C4-2B (cell line): ENCODE results near the gene WWTR1.

Experiments
- ZFX ChIP-seq: fragments of 450-650 bp; IDR thresholded peaks from 2 replicates; pipeline ENCODE4 v1.6.1; 2017
- TF ChIP-seq, protein P1 (sequence below): fragments of 450-650 bp; conservative IDR thresholded peaks from 2 replicates; pipeline ENCODE4 v1.5.1; 2017; ENCODE audit warnings: mild to moderate bottlenecking

DNA sequence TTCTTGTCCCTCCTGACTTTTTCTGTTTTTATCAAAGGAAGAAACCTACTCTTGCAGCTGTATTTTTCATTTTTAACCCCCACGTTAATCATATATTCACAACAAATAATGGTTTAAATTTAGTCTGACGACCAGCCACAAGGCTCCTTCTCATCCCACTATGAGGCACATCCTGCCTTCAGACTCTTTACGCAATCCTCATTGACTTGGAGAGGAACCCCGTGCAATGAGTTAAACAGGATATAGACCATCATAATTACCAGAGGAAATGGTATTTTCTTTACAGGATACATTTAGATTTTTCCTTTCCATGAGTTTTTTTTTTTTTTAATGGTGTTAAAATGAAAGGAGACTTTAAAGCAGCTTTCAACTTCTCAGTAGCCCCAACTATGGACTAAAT is 68.5 kb downstream of the WWTR1 start:
- TF ChIP-seq, protein P1, sequence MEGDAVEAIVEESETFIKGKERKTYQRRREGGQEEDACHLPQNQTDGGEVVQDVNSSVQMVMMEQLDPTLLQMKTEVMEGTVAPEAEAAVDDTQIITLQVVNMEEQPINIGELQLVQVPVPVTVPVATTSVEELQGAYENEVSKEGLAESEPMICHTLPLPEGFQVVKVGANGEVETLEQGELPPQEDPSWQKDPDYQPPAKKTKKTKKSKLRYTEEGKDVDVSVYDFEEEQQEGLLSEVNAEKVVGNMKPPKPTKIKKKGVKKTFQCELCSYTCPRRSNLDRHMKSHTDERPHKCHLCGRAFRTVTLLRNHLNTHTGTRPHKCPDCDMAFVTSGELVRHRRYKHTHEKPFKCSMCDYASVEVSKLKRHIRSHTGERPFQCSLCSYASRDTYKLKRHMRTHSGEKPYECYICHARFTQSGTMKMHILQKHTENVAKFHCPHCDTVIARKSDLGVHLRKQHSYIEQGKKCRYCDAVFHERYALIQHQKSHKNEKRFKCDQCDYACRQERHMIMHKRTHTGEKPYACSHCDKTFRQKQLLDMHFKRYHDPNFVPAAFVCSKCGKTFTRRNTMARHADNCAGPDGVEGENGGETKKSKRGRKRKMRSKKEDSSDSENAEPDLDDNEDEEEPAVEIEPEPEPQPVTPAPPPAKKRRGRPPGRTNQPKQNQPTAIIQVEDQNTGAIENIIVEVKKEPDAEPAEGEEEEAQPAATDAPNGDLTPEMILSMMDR = no peak
- no peak for TF ChIP-seq ZFX
